ENCODE measurements around the gene VAT1. TPM values are rescaled to one million over a fixed set of nuclear protein-coding genes. Genes with fewer than 3 reads are reported as not detected.
"Not testable (repeated sequence)": the region's sequence is repeated elsewhere in the genome, so short reads cannot be mapped to it uniquely, and the experiment has no call there.

The VAT1 gene
- total RNA-seq, 2 experiments from 2014 or later = 24.4 to 34.0 TPM

DNA sequence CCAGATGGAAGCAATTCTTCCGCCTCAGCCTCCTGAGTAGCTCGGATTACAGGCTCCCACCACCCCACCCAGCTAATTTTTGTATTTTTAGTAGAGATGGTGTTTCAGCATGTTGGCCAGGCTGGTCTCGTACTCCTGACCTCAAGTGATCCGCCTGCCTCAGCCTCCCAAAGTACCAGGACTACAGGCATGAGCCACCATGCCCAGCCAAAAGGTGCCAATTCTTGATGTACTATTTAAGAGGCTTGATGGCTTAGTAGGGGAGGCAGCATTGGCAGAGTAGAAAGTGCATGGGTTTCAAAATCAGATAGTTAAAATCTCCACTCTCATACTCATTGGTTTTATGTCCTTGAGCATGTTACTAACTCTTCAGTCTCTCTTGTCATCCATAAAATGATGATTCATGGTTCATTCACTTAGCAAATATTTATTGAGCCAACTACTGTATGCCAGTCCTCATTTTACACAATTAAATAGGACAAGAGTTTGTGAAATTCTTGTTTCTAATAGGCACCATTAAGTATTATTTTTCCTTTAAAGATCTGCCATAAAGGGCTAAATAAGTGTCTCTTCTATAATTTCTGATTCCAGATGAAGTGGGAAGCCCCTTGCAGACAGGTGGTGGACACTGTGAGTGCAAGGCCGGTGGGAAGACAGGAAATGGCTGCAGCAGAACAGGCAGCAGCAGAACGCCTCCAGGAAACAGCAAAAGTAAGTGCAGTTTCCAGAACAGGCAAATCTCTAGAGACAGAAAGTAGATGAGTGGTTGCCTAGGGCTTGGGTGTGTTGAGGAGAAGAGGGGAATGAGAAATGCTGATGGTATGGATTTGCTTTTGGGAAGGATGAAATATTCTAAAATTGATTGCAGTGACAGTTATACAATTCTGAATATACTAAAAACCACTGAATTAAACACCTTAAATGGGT is 32.2 kb downstream of the VAT1 start:
- no peaks in the 10 kb centered on the region for H3K27me3 Mint-ChIP-seq
- POLR2A ChIA-PET = no interaction called here
- no peaks in the 10 kb centered on the region for H3K9me3 Mint-ChIP-seq
- no peak for ATAC-seq (ENCODE audit: low read depth)
- no peak overlapping the region for H3K27ac Mint-ChIP-seq
- peaks cover 34% of the 10 kb centered on the region for H3K36me3 Mint-ChIP-seq
- DNase-seq = no peak
- peaks cover 6% of the 10 kb centered on the region for H3K4me1 Mint-ChIP-seq
- H3K4me3 Mint-ChIP-seq = no peak overlapping the region

DNA sequence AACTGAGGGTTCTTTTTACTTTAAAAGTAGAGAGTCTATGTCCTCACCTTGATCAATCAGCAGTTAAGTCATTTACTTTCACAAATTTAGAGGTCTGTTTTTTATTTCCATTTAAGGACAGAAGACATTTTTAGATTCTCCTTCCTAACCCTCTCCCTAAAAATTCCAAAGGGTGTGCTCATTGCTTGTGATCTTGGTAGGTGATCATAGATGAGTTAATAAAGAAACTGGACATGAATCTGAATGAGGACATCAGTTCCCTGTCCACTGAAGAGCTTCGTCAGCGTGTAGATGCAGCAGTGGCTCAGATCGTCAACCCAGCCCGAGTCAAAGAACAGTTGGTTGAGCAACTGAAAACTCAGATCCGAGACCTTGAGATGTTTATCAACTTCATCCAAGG is 33.0 kb downstream of the VAT1 start:
- no peak for DNase-seq
- Mint-ChIP-seq H3K4me1 (peaks cover 9% of the 10 kb centered on the region), H3K27me3 (no peaks in the 10 kb centered on the region), H3K27ac (no peak overlapping the region), H3K9me3 (no peaks in the 10 kb centered on the region), H3K36me3 (peaks cover 33% of the 10 kb centered on the region), H3K4me3 (no peak overlapping the region)
- POLR2A ChIA-PET = no interaction called here
- ATAC-seq (ENCODE audit: low read depth) = no peak

DNA sequence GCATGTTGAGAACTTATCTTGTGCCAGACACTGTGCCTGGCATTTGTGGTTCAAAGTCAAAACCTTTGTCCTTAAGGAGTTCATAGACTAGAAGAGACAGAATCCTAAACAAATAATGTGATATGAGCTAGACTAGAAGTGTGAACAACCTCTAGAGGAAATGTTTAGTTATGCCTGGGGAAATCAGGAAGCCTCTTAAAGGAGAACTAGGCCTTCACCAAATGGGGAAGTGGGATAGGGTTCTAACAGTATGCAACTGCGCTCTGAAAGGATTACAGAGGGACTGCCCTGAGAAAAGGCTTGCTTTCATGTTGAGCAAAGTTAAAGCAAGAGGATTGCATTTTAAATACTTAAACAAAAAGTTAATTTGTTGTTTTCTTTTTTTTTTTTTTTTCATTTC is 37.0 kb downstream of the VAT1 start:
- Mint-ChIP-seq H3K36me3 (peaks cover 29% of the 10 kb centered on the region), H3K4me1 (peaks cover 24% of the 10 kb centered on the region), H3K27me3 (no peaks in the 10 kb centered on the region), H3K9me3 (no peaks in the 10 kb centered on the region), H3K4me3 (no peak overlapping the region), H3K27ac (no peak overlapping the region)
- ATAC-seq (ENCODE audit: low read depth) = no peak
- DNase-seq = no peak
- POLR2A ChIA-PET = no interaction called here

DNA sequence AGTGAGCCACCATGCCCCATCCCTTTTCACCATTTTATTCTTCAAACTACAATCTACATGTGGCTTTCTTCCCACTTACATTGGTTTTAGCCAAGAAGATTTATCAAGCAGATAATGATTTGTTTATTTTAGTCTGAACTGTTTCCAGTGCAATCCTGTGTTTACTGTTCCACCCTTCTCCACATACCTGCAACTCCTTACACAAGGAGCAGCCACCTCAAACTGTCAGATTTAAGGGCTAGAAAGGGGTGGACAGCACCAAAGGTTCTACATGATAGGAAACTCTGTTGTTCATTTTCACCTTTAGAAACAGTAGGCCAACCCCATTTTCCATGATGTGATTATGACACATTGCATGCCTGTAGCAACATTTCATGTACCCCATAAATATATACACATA is 39.9 kb downstream of the VAT1 start:
- Mint-ChIP-seq H3K4me1 (peaks cover 32% of the 10 kb centered on the region), H3K9me3 (no peaks in the 10 kb centered on the region), H3K4me3 (peak overlapping the region; percentile 99), H3K36me3 (peaks cover 17% of the 10 kb centered on the region), H3K27ac (peak overlapping the region; percentile 12), H3K27me3 (peaks cover 3% of the 10 kb centered on the region)
- no peak for ATAC-seq (ENCODE audit: low read depth)
- DNase-seq = no peak
- POLR2A ChIA-PET = interaction anchor here (0.7 kb wide), 1 partner anchor 16 kb away, joined by 3 read pairs; the partner anchor contains the start of gene RPL27

DNA sequence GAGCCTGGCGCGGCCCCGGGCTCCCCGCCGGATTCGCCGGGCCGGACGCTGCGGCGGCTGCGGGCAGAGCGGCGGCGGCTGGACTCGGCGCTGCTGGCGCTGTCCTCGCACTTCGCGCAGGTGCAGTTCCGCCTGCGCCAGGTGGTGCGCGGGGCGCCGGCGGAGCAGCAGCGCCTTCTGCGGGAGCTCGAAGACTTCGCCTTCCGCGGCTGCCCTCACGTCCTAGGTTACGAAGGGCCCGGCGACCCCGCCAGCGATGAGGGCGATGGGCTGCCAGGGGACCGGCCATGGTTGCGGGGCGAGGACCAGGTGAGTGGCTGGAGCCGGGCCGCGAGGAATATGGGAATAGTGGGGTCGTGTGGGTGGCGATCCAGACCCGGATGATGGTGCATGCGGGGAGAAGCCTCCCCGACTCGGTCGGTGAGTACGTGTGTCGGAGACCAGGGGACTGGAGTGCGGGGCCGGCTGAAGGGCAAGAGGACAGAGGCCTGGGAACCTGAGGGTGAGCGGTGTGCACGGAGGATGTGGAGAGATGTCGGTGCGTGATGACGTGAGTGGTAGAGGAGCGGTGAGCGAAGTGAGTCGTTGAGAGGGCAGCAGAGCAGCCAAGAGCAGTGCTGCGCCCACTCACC is 41.3 kb downstream of the VAT1 start:
- Mint-ChIP-seq H3K4me1 (peaks cover 32% of the 10 kb centered on the region), H3K9me3 (no peaks in the 10 kb centered on the region), H3K4me3 (peak overlapping the region; percentile 99), H3K27me3 (peaks cover 3% of the 10 kb centered on the region), H3K36me3 (peaks cover 14% of the 10 kb centered on the region), H3K27ac (peak overlapping the region; percentile 96)
- peak; percentile 76 for ATAC-seq (ENCODE audit: low read depth)
- POLR2A ChIA-PET = interaction anchor here (1.0 to 1.6 kb wide), 4 partner anchors 17 to 380 kb away, joined by 3 to 12 read pairs (median 4); partner anchors contain the start of genes BECN1 and RPL27
- peak; percentile 70 for DNase-seq

DNA sequence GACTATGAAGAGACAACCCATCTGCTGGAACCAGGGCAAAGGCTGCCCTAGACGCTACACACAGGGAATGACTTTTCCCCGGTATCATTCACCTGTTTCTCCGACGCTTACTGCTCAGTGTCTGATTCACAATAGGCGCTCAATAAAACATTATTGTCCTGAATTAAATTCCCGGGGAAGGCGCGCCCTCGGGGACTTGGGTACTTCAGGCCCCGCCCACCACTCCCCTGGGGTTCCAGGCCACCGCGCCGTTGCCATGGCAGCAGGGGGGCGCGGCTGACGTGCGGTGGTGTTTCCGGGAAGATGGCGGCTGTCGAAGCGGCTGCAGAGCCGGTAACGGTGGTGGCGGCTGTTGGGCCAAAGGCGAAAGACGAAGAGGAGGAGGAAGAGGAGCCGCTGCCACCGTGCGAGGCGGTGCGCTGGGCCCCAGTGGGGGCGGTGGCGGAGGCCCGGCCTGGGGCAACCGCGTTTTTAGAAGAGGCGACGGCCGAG is 41.9 kb downstream of the VAT1 start, which contains the start of gene RUNDC1:
Gene RUNDC1 (plus strand): TSS at position 292 of the 492 bp plus-strand sequence. CDS start 12 bp downstream, at position 304.
- DNase-seq = peak; percentile 95
- H3K9me3 Mint-ChIP-seq = no peaks in the 10 kb centered on the region
- H3K27me3 Mint-ChIP-seq = peaks cover 3% of the 10 kb centered on the region
- peak within 1 kb of the TSS; percentile 97 for H3K27ac Mint-ChIP-seq
- peak; percentile 76 for ATAC-seq (ENCODE audit: low read depth)
- POLR2A ChIA-PET = interaction anchor here (0.7 to 1.6 kb wide), 6 partner anchors 18 to 388 kb away, joined by 3 to 12 read pairs (median 4); partner anchors contain the start of genes BECN1 and RPL27
- peaks cover 11% of the 10 kb centered on the region for H3K36me3 Mint-ChIP-seq
- H3K4me3 Mint-ChIP-seq = peak within 1 kb of the TSS; percentile 99
- peaks cover 32% of the 10 kb centered on the region for H3K4me1 Mint-ChIP-seq

DNA sequence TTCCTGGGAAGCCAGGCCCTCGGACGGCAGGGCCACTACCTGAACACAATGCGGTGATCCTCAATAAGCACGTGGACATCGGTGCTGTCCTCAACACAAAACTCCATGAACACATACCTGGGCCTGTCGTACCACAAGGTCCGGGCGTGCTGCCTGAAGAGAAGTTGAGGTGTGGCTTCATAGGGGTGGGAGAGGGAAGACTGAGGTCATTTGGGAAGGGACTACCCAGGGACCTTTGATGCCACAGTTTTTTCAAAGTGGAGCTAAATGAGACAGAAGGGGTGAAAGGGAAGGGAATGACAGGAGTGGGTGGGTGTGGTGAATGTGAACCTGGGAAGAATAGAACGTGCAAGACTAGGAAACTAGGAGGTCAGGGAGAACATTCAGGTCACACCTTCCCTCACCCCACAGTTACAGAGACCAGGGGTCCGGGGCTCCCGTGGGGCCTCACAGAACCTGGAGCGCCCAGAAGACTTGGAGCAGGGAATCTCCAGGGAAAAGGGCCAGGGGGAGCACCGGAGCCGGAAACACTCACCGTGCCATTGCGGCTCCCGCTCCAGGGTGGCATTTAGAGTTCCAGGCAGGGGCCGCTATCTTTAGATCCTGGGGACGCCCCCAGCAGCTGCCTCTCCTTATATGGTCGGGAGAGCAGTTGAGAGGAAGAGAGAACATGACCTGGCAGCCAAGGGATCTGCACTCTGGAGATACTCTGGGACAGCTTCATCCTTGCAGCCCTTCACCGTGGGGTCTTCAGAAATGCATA is 42.5 kb downstream of the VAT1 start, which contains the start of gene PTGES3L:
Gene PTGES3L (minus strand): TSS at position 570 of the 763 bp plus-strand sequence. CDS start 27 bp downstream, at position 543.
- peak; percentile 52 for DNase-seq
- H3K27ac Mint-ChIP-seq = peak within 1 kb of the TSS; percentile 97
- H3K4me1 Mint-ChIP-seq = peaks cover 31% of the 10 kb centered on the region
- peak; percentile 40 for ATAC-seq (ENCODE audit: low read depth)
- peaks cover 7% of the 10 kb centered on the region for H3K36me3 Mint-ChIP-seq
- H3K9me3 Mint-ChIP-seq = no peaks in the 10 kb centered on the region
- peak within 1 kb of the TSS; percentile 99 for H3K4me3 Mint-ChIP-seq
- POLR2A ChIA-PET = interaction anchor here (0.5 to 0.9 kb wide), 3 partner anchors 18 to 388 kb away, joined by 3 to 4 read pairs (median 4); partner anchors contain the start of genes BECN1 and RPL27
- peaks cover 3% of the 10 kb centered on the region for H3K27me3 Mint-ChIP-seq

DNA sequence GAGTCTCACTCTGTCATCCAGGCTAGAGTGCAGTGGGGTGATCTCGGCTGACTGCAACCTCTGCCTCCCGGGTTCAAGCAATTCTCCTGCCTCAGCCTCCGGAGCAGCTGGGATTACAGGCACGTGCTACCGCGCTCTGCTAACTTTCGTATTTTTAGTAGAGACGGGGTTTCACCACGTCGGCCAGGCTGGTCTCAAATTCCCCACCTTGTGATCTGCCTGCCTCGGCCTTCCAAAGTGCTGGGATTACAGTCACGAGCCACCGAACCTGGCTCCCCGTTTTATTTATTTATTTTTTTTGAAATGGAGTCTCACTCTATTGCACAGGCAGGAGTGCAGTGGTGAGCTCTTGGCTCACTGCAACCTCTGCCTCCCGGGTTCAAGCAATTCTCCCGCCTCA is 46.5 kb downstream of the VAT1 start:
- POLR2A ChIA-PET; H3K4me3 Mint-ChIP-seq; DNase-seq; H3K27ac Mint-ChIP-seq; ATAC-seq (ENCODE audit: low read depth); H3K9me3 Mint-ChIP-seq; H3K36me3 Mint-ChIP-seq; H3K27me3 Mint-ChIP-seq: not testable (repeated sequence)
- H3K4me1 Mint-ChIP-seq = peaks cover 14% of the 10 kb centered on the region

DNA sequence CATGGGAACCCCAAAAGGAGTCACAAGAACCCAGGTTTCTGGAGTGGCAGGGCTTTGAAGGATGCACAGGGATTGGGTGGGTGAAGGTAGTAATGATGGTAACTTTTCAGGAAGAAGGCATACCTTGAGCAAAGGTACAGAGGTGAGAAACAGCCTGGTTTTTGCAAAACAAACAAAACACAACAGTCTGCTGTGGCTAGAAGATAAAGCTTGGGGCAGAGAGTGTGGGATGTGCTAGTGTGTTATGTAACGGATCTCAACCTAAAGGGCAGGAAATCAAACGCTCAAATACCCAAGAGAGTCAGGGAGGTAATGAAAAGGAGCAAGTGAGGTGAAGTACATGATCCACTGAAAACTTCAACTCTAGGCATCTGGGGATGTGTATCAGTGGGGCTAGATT is 46.9 kb downstream of the VAT1 start:
- Mint-ChIP-seq H3K9me3 (no peaks in the 10 kb centered on the region), H3K36me3 (no peaks in the 10 kb centered on the region), H3K27ac (no peak overlapping the region), H3K4me3 (no peak overlapping the region), H3K4me1 (peaks cover 12% of the 10 kb centered on the region), H3K27me3 (peaks cover 3% of the 10 kb centered on the region)
- ATAC-seq (ENCODE audit: low read depth) (no peak), DNase-seq (no peak)
- POLR2A ChIA-PET = interaction anchor here (0.7 kb wide), 1 partner anchor 47 kb away, joined by 3 read pairs; no protein-coding TSS in a partner anchor

DNA sequence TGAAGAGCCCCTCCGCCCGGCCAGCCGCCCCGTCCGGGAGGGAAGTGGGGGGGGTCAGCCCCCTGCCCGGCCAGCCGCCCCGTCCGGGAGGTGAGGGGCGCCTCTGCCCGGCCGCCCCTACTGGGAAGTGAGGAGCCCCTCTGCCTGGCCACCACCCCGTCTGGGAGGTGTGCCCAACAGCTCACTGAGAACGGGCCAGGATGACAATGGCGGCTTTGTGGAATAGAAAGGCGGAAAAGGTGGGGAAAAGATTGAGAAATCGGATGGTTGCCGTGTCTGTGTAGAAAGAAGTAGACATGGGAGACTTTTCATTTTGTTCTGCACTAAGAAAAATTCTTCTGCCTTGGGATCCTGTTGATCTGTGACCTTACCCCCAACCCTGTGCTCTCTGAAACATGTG is 48.9 kb downstream of the VAT1 start:
- H3K9me3 Mint-ChIP-seq; H3K27me3 Mint-ChIP-seq; H3K4me3 Mint-ChIP-seq; H3K4me1 Mint-ChIP-seq; DNase-seq; H3K36me3 Mint-ChIP-seq; ATAC-seq (ENCODE audit: low read depth); POLR2A ChIA-PET; H3K27ac Mint-ChIP-seq: not testable (repeated sequence)

DNA sequence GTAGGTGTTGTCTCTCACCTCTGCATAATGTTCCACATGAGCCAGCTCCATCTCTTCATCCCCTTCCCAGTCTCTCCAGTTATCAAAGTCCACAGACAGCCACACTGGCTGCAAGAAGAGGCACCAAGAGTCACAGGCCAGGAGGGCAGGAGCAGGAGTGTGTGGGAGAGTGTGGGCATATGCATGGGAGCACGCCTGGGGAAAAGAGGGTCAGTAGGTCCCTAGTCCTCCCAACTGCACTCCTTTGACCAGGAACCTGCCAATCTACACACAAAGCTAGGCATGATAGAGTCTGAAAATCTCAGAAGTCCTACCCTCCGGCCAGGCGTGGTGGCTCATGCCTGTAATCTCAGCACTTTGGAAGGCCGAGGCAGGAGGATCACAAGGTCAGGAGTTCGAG is 50.6 kb downstream of the VAT1 start:
- H3K9me3 Mint-ChIP-seq = no peaks in the 10 kb centered on the region
- no peak overlapping the region for H3K4me3 Mint-ChIP-seq
- H3K27me3 Mint-ChIP-seq = no peaks in the 10 kb centered on the region
- DNase-seq = no peak
- H3K4me1 Mint-ChIP-seq = peaks cover 4% of the 10 kb centered on the region
- ATAC-seq (ENCODE audit: low read depth) = no peak
- POLR2A ChIA-PET = no interaction called here
- H3K27ac Mint-ChIP-seq = no peak overlapping the region
- no peaks in the 10 kb centered on the region for H3K36me3 Mint-ChIP-seq

DNA sequence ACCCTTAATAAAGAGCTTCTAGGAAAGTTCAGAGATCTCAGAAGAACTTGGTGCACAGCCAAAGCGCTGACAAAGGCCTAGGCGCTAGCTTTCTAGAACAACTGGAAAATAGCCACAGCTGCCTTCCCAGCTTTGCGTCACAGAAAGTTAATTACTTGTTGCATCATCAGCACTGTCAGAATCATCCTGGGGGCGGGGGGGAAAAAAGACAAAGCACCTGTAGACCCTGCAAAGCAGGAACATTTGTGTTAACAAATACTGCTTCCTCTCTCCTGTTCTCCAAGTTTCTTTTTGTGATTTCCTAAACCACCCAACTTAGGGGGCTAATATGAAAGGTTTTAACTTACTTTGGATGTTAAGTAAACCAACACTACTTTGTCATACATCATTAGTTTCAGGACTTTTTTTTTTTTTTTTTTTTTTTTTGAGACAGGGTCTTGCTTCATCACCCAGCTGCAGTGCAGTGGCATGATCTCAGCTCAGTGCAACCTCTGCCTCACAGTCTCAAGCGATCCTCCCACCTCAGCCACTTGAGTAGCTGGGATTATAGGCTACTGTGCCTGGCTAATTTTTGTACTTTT is 53.1 kb downstream of the VAT1 start:
- Mint-ChIP-seq H3K27me3 (no peaks in the 10 kb centered on the region), H3K4me3 (no peak overlapping the region), H3K27ac (no peak overlapping the region), H3K4me1 (peaks cover 5% of the 10 kb centered on the region), H3K9me3 (no peaks in the 10 kb centered on the region), H3K36me3 (peaks cover 5% of the 10 kb centered on the region)
- POLR2A ChIA-PET = no interaction called here
- DNase-seq (no peak), ATAC-seq (ENCODE audit: low read depth) (no peak)
